HepG2 (cell line): Measurements from ENCODE around the gene TXNL4A. TPM values are rescaled to one million over a fixed set of nuclear protein-coding genes. Genes with fewer than 3 reads are reported as not detected.

Experiments used
- DMTF1 ChIP-seq: sonication (generic); formaldehyde crosslinking; IDR thresholded peaks from 2 replicates; pipeline ENCODE4 v1.4.0; 2020; ENCODE audit warnings: mild to moderate bottlenecking, missing genetic modification reagents
- GPBP1L1 ChIP-seq: sonication (generic); formaldehyde crosslinking; IDR thresholded peaks from 2 replicates; pipeline ENCODE4 v1.5.0; 2020; ENCODE audit warnings: mild to moderate bottlenecking, missing genetic modification reagents
- HNRNPK ChIP-seq: fragments of 200-400 bp; formaldehyde crosslinking; IDR thresholded peaks from 2 replicates; pipeline ENCODE4 v1.6.1; 2018; ENCODE audit warnings: low read length, low read depth, moderate library complexity, mild to moderate bottlenecking; ENCODE audit not compliant: poor library complexity, severe bottlenecking
- HOXA7 ChIP-seq: sonication (generic); formaldehyde crosslinking; IDR thresholded peaks from 2 replicates; pipeline ENCODE4 v1.8.1; 2022; ENCODE audit warnings: mild to moderate bottlenecking, missing genetic modification reagents, moderate library complexity
- MIER3 ChIP-seq: IDR thresholded peaks from 2 replicates; pipeline ENCODE4 v1.6.1; 2016; ENCODE audit warnings: missing compliant biosample characterization, borderline replicate concordance
- SMARCC2 ChIP-seq: fragments of 450-650 bp; IDR thresholded peaks from 2 replicates; pipeline ENCODE4 v1.6.1; 2017; ENCODE audit warnings: antibody characterized with exemption, mild to moderate bottlenecking
- TFE3 ChIP-seq: IDR thresholded peaks from 2 replicates; pipeline ENCODE4 v1.6.1; 2016
- TOE1 ChIP-seq: sonication (generic); formaldehyde crosslinking; IDR thresholded peaks from 2 replicates; pipeline ENCODE4 v1.4.0; 2020; ENCODE audit warnings: mild to moderate bottlenecking, missing genetic modification reagents
- ZBTB4 ChIP-seq: sonication (generic); formaldehyde crosslinking; IDR thresholded peaks from 2 replicates; pipeline ENCODE4 v1.4.0; 2020; ENCODE audit warnings: missing genetic modification reagents, mild to moderate bottlenecking, borderline replicate concordance
- ZFP91 ChIP-seq: sonication (generic); formaldehyde crosslinking; IDR thresholded peaks from 2 replicates; pipeline ENCODE4 v1.9.0; 2022; ENCODE audit warnings: missing genetic modification reagents, mild to moderate bottlenecking, borderline replicate concordance
- ZNF121 ChIP-seq: sonication (generic); formaldehyde crosslinking; IDR thresholded peaks from 2 replicates; pipeline ENCODE4 v1.5.0; 2020; ENCODE audit warnings: mild to moderate bottlenecking, missing genetic modification reagents
- ZNF780A ChIP-seq: sonication (generic); formaldehyde crosslinking; IDR thresholded peaks from 2 replicates; pipeline ENCODE4 v1.8.0; 2022; ENCODE audit warnings: mild to moderate bottlenecking, missing genetic modification reagents, moderate library complexity
- polyA plus RNA-seq, 8 experiments: library from polyadenylated mRNA; depleted of rRNA in 3 of 8; stranded (reverse) in 7 of 8; unstranded in 1 of 8; fragments of >200 nt; fragmentation: Illumina TruSeq in 4 of 8; extraction: Trizol in 4 of 8; gene quantifications; 2 replicates each; pipeline versions ENCODE4 v1.2.1 to v1.2.3, GENCODE V29; 2011 to 2016; ENCODE audit warnings: low read depth in 4 of 8, missing spikeins in 1 of 8, mixed read lengths in 1 of 8; ENCODE audit not compliant: insufficient read depth in 1 of 8
- total RNA-seq, 5 experiments: library from RNA; depleted of rRNA; stranded (reverse); fragments of >200 nt; fragmentation: Illumina TruSeq; extraction: Trizol; gene quantifications; 2 replicates each; pipeline ENCODE4 v1.2.3, GENCODE V29; 2016; ENCODE audit warnings: low read depth in 1 of 5

TXNL4A gene
- total and polyA plus RNA-seq, 2 of the 13 experiments (the other 11 are each of a cell fraction or from before 2014, with no cell fraction given) = 172 to 202 TPM

GRCh38 chr18:79933765-79934164 is 54.6 kb downstream of the TXNL4A start (continued):
- TF ChIP-seq ZBTB4 (CRISPR knock-in tag) (no peak), ZNF780A (no peak), HNRNPK (no peak), GPBP1L1 (CRISPR knock-in tag) (no peak), HOXA7 (CRISPR knock-in tag) (no peak), ZFP91 (CRISPR knock-in tag) (0 out of 2 replicates have a peak, but pooled peaks have one; percentile 5), DMTF1 (CRISPR knock-in tag) (no peak), SMARCC2 (no peak), TOE1 (CRISPR knock-in tag) (no peak), TFE3 (CRISPR knock-in tag) (no peak), ZNF121 (CRISPR knock-in tag) (no peak), MIER3 (CRISPR knock-in tag) (no peak; the same call in 1 of the 2 replicates)
- TF ChIP-seq, all 625 proteins: peak for 75
